A673 (cell line): Measurements from ENCODE around the gene GALNT9. TPM values are rescaled to one million over a fixed set of nuclear protein-coding genes. Genes with fewer than 3 reads are reported as not detected.

Source experiments
- BruUV-seq: library from RNA; stranded (reverse); fragments of 400-500 nt; replicated peaks from 2 replicates; lab custom pipeline; 2021; lab: Mats Ljungman, UMichigan
- CTCF ChIA-PET: fragments of 300-600 bp; sonication (Branson Sonifier 250); formaldehyde crosslinking; loops from one replicate; lab custom pipeline; 2022; ENCODE audit warnings: antibody characterized with exemption; lab: Charles Lee
- POLR2A ChIA-PET: fragments of 300-600 bp; sonication (Branson Sonifier 250); formaldehyde crosslinking; loops from one replicate; lab custom pipeline; 2022; ENCODE audit warnings: antibody characterized with exemption; ENCODE audit not compliant: low non-redundant PET; lab: Charles Lee
- DNase-seq: peaks from one replicate; pipeline ENCODE4 v3.0.0-alpha.2; 2015; ENCODE audit warnings: low spot score
- H3K27ac ChIP-seq: fragments of 200-600 bp; sonication (generic); 2 replicates; pipeline ENCODE4 v1.5.1; 2016; ENCODE audit warnings: mixed run types, low read depth, mild to moderate bottlenecking, mixed read lengths, antibody characterized with exemption, low read length; ENCODE audit not compliant: poor library complexity, severe bottlenecking
- H3K27me3 ChIP-seq: fragments of 200-600 bp; sonication (generic); replicated peaks from 2 replicates; pipeline ENCODE4 v1.6.1; 2017; ENCODE audit warnings: mixed run types, low read depth, mild to moderate bottlenecking, mixed read lengths, antibody characterized with exemption, low read length; ENCODE audit not compliant: insufficient read depth, poor library complexity
- H3K36me3 ChIP-seq: fragments of 200-600 bp; sonication (generic); 2 replicates; pipeline ENCODE4 v1.6.1; 2016; ENCODE audit warnings: mixed run types, mild to moderate bottlenecking, mixed read lengths, antibody characterized with exemption, low read length; ENCODE audit not compliant: insufficient read depth, poor library complexity, severe bottlenecking
- H3K4me1 ChIP-seq: fragments of 200-600 bp; sonication (generic); 2 replicates; pipeline ENCODE4 v1.6.1; 2017; ENCODE audit warnings: mixed run types, mild to moderate bottlenecking, mixed read lengths, antibody characterized with exemption, low read length; ENCODE audit not compliant: insufficient read depth, poor library complexity, severe bottlenecking
- H3K4me3 ChIP-seq: fragments of 200-600 bp; sonication (generic); 2 replicates; pipeline ENCODE4 v1.5.1; 2016; ENCODE audit warnings: low read depth, mixed run types, mild to moderate bottlenecking, mixed read lengths, low read length; ENCODE audit not compliant: poor library complexity, severe bottlenecking
- H3K9me3 ChIP-seq: fragments of 200-600 bp; sonication (generic); 2 replicates; pipeline ENCODE4 v1.6.1; 2016; ENCODE audit warnings: mixed run types, low read depth, mild to moderate bottlenecking, mixed read lengths, antibody characterized with exemption, low read length; ENCODE audit not compliant: poor library complexity, severe bottlenecking
- CTCF ChIP-seq: fragments of 300-800, 200-600 bp; sonication (generic); conservative IDR thresholded peaks from 2 replicates; pipeline ENCODE4 v1.5.1; 2017; ENCODE audit warnings: low read depth, mild to moderate bottlenecking, antibody characterized with exemption, low read length, moderate library complexity, mixed read lengths
- EZH2 ChIP-seq: fragments of 200-600 bp; sonication (generic); IDR thresholded peaks from 2 replicates; pipeline ENCODE4 v1.6.1; 2017; ENCODE audit warnings: borderline replicate concordance, low read depth, mild to moderate bottlenecking, mixed read lengths, antibody characterized with exemption, low read length; ENCODE audit not compliant: poor library complexity, severe bottlenecking
- intact Hi-C: fragments of 100-400 bp; cut with micrococcal nuclease; formaldehyde crosslinking; loops from one replicate; pipeline ENCODE4 v1.10.0; 2022; ENCODE audit not compliant: unreplicated experiment
- total RNA-seq: library from RNA; stranded (reverse); gene quantifications from 2 replicates; pipeline ENCODE4 v1.2.3, GENCODE V29; 2021

GALNT9 gene
- total RNA-seq, 1 experiment from 2014 or later: 7.4 TPM

GRCh38 chr12:132199101-132199500, 130.3 kb downstream of the GALNT9 start:
- TF ChIP-seq EZH2 (no peak), CTCF (no peak)
- intact Hi-C loops: no loop called here
- Histone ChIP-seq H3K4me3 (no peak overlapping the region), H3K27ac (no peak overlapping the region), H3K9me3 (peaks cover 4% of the 10 kb centered on the region), H3K27me3 (no peaks in the 10 kb centered on the region), H3K4me1 (no peaks in the 10 kb centered on the region), H3K36me3 (no peaks in the 10 kb centered on the region)
- CTCF ChIA-PET: no interaction called here
- no TSS peak for BruUV-seq
- POLR2A ChIA-PET: no interaction called here
- DNase-seq: no peak

GRCh38 chr12:132197581-132198354, 131.6 kb downstream of the GALNT9 start:
- DNase-seq: no peak

GRCh38 chr12:132196873-132197390, 132.5 kb downstream of the GALNT9 start:
- H3K27ac ChIP-seq: no peak overlapping the region
- peaks cover 8% of the 10 kb centered on the region for H3K9me3 ChIP-seq
- no peak for TF ChIP-seq EZH2
- TF ChIP-seq CTCF: no peak
- no peak for DNase-seq
- no peaks in the 10 kb centered on the region for H3K4me1 ChIP-seq
- no peaks in the 10 kb centered on the region for H3K36me3 ChIP-seq
- intact Hi-C loops: no loop called here
- ChIA-PET CTCF (no interaction called here), POLR2A (no interaction called here)
- H3K4me3 ChIP-seq: no peak overlapping the region
- BruUV-seq: no TSS peak
- no peaks in the 10 kb centered on the region for H3K27me3 ChIP-seq

More at GRCh38 chr12:132197581-132198354, 131.6 kb downstream of the GALNT9 start:
- H3K27ac ChIP-seq: no peak overlapping the region
- no peaks in the 10 kb centered on the region for H3K27me3 ChIP-seq
- no peaks in the 10 kb centered on the region for H3K36me3 ChIP-seq
- CTCF ChIA-PET: no interaction called here
- H3K4me1 ChIP-seq: no peaks in the 10 kb centered on the region
- POLR2A ChIA-PET: no interaction called here
- BruUV-seq: no TSS peak
- intact Hi-C loops: no loop called here
- peaks cover 8% of the 10 kb centered on the region for H3K9me3 ChIP-seq
- no peak for TF ChIP-seq CTCF
- no peak for TF ChIP-seq EZH2
- no peak overlapping the region for H3K4me3 ChIP-seq
